Measurements from ENCODE around the gene OR6K2.

The OR6K2 gene

GRCh38 chr1:158681606-158682005 is 18.8 kb downstream of the OR6K2 start:
- no peak for DNase-seq

GRCh38 chr1:158679289-158679688 is 21.2 kb downstream of the OR6K2 start:
- DNase-seq = no peak

DNA sequence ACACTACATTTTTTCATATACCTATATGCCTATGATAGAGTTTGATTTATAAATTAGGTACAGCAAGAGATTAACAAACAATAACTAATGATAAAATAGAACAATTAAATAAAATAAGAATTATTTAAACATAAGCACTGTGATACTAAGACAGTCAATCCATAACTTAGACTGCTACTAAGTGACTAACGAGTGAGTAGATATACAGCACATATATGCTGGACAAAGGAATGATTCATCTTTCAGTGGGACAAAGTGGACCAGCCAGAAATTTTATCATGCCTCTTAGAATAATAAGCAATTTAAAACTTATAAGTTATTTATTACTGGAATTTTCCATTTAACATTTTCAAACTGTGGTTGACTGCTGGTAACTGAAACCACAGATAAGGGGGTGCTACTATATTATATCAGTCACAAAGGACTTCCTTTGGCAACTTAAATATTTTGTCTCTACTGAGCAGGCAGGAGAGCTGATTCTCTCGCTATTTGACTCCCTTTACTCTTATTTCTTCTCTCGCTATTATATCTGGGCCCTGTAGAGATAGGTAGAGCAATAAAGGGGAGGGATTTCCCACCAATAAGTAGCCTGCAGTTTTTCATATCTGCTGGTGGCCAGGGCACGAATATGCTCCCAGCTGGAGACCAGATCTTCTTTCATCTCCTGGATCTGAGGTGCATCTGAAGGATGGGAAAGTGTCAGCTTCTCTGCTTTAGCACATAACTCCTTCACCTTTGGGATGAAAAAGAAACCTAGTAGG is 24.7 kb downstream of the OR6K2 start:
- DNase-seq = no peak

DNA sequence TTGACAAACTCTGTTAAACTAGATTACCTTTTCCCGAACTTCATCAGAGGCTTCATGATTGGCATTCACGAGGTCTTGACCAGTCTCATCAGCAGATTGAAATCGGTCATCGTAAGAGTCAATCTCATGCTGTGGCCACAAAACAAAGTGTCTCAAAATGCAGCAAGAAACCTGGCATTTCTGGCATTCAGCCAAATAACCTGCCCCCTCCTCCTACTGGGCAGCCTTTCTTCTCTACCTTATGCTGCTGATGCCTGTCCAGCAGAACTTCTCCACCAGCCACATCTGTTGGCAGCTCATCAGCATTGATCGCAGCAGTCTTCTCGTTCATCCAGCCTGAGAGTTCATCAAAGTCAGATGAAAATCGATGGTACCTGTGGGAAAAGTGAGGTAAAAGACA is 26.1 kb downstream of the OR6K2 start:
- DNase-seq = no peak

GRCh38 chr1:158666037-158666436 is 34.4 kb downstream of the OR6K2 start:
- DNase-seq = no peak

- no peak for DNase-seq
Observed at GRCh38 chr1:158654571-158654970, 45.9 kb downstream of the OR6K2 start.

DNA sequence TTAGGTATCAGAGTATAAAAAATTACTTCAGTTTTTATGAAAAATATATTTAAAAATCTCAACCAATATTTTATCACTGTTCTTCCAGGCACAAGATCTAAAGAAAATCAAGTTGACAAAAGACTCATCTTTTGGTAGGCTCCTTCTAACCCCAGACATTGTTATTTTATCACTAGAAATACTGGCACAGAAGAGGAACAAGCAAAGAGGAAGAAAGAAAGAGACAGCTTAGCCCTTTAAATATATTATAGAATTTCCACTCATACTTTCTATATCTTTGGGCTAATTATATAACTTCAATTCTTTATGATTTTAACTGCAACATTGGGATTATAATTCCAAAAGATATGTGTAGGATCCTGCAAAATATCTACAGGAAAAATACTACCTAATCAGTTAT is 46.4 kb downstream of the OR6K2 start:
- DNase-seq = no peak

GRCh38 chr1:158652721-158653334 is 47.6 kb downstream of the OR6K2 start:
- DNase-seq = no peak
